H1 (cell line): ENCODE results near the gene LTA. TPM values are rescaled to one million over a fixed set of nuclear protein-coding genes. Genes with fewer than 3 reads are reported as not detected.

Source experiments
- CTCF ChIA-PET: fragments of 300-600 bp; sonication (Branson Sonifier 250); formaldehyde crosslinking; loops from one replicate; lab custom pipeline; 2021; ENCODE audit not compliant: partially characterized antibody; lab: Charles Lee
- POLR2A ChIA-PET: fragments of 300-600 bp; sonication (Branson Sonifier 250); formaldehyde crosslinking; loops from one replicate; lab custom pipeline; 2021; ENCODE audit warnings: inconsistent platforms; ENCODE audit not compliant: partially characterized antibody; lab: Charles Lee
- DNase-seq, 2 experiments: peaks; one replicate each; pipeline versions ENCODE4 v3.0.0 to v3.0.0-alpha.2; 2010 to 2022; ENCODE audit warnings: low spot score in 2 of 2, low read depth in 1 of 2, mixed read lengths in 1 of 2
- FAIRE-seq: peaks from 2 replicates; lab custom pipeline; 2011; peaks lifted over from hg19 to GRCh38; lab: Jason Lieb, UNC
- H2AFZ ChIP-seq: 2 replicates; pipeline ENCODE4 v1.8.1; 2012; ENCODE audit warnings: low read length, inconsistent platforms
- H2AK5ac ChIP-seq: 2 replicates; pipeline ENCODE4 v1.6.1; 2013; ENCODE audit warnings: low read depth, low read length
- H2BK120ac ChIP-seq: replicated peaks from 2 replicates; pipeline ENCODE3; 2013; ENCODE audit warnings: low read depth, low read length, inconsistent platforms
- H2BK12ac ChIP-seq: 2 replicates; pipeline ENCODE4 v1.6.1; 2013; ENCODE audit warnings: low read depth, low read length
- H2BK15ac ChIP-seq: 2 replicates; pipeline ENCODE4 v1.6.1; 2013; ENCODE audit warnings: low read length
- H2BK20ac ChIP-seq: 2 replicates; pipeline ENCODE4 v1.6.1; 2013; ENCODE audit warnings: low read length
- H2BK5ac ChIP-seq: 2 replicates; pipeline ENCODE4 v1.6.1; 2013; ENCODE audit warnings: low read depth, low read length
- H3K14ac ChIP-seq: 2 replicates; pipeline ENCODE4 v1.6.1; 2013; ENCODE audit warnings: inconsistent platforms; ENCODE audit not compliant: insufficient read length
- H3K18ac ChIP-seq: 2 replicates; pipeline ENCODE4 v1.6.1; 2013; ENCODE audit warnings: low read length; ENCODE audit errors: extremely low read depth
- H3K23ac ChIP-seq: 2 replicates; pipeline ENCODE4 v1.6.1; 2013; ENCODE audit warnings: inconsistent platforms; ENCODE audit not compliant: insufficient read length
- H3K23me2 ChIP-seq: 2 replicates; pipeline ENCODE4 v1.6.1; 2013; ENCODE audit warnings: low read depth, low read length
- H3K27ac ChIP-seq: 2 replicates; pipeline ENCODE4 v1.6.1; 2011; ENCODE audit warnings: low read depth, low read length, inconsistent platforms
- H3K27me3 ChIP-seq, 4 experiments: replicated peaks in 1 of 4; 1 replicate in 1 of 4; 2 replicates in 3 of 4; pipeline versions ENCODE4 v1.6.1 to v1.8.1; 2011 to 2013; ENCODE audit warnings: low read length in 3 of 4, mild to moderate bottlenecking in 3 of 4, inconsistent platforms in 2 of 4, mixed read lengths in 2 of 4, moderate library complexity in 1 of 4; ENCODE audit not compliant: control insufficient read depth in 3 of 4, insufficient read depth in 3 of 4; ENCODE audit errors: extremely low read depth in 1 of 4
- H3K36me3 ChIP-seq, 4 experiments: 2 replicates each; pipeline versions ENCODE4 v1.6.1 to v1.8.1; 2011 to 2013; ENCODE audit warnings: mild to moderate bottlenecking in 4 of 4, low read length in 3 of 4, moderate library complexity in 2 of 4, control low read depth in 1 of 4, inconsistent platforms in 1 of 4; ENCODE audit not compliant: insufficient read depth in 4 of 4, control insufficient read depth in 2 of 4
- H3K4ac ChIP-seq: replicated peaks from 2 replicates; pipeline ENCODE3; 2013; ENCODE audit warnings: low read length, low read depth, mixed read lengths, inconsistent platforms; ENCODE audit not compliant: insufficient read length
- H3K4me1 ChIP-seq, 4 experiments: replicated peaks in 1 of 4; 1 replicate in 1 of 4; 2 replicates in 3 of 4; pipeline versions ENCODE4 v1.6.1 to v1.8.1; 2011 to 2013; ENCODE audit warnings: low read length in 3 of 4, inconsistent platforms in 2 of 4, mixed read lengths in 1 of 4; ENCODE audit not compliant: insufficient read depth in 4 of 4, control insufficient read depth in 3 of 4
- H3K4me2 ChIP-seq, 2 experiments: 2 replicates each; pipeline versions ENCODE4 v1.6.1 to v1.8.1; 2011 to 2013; ENCODE audit warnings: low read depth in 2 of 2, low read length in 2 of 2, control low read depth in 1 of 2, inconsistent platforms in 1 of 2, mild to moderate bottlenecking in 1 of 2; ENCODE audit not compliant: insufficient read depth in 1 of 2
- H3K4me3 ChIP-seq, 4 experiments: fragments of 200-600, 300-600 bp in 1 of 4; sonication (generic), shearing (Covaris generic), sonication (Bioruptor Twin) in 1 of 4; 2 replicates each; pipeline versions ENCODE4 v1.5.1 to v1.8.1; 2011 to 2016; ENCODE audit warnings: low read length in 4 of 4, low read depth in 3 of 4, control low read depth in 2 of 4, inconsistent platforms in 2 of 4, mild to moderate bottlenecking in 2 of 4, mixed read lengths in 1 of 4, moderate library complexity in 1 of 4; ENCODE audit not compliant: insufficient read depth in 2 of 4; ENCODE audit errors: extremely low read depth in 1 of 4
- H3K56ac ChIP-seq: replicated peaks from 2 replicates; pipeline ENCODE3; 2013; ENCODE audit warnings: low read depth, mild to moderate bottlenecking, mixed read lengths, low read length, inconsistent platforms; ENCODE audit not compliant: insufficient read length
- H3K79me1 ChIP-seq: 2 replicates; pipeline ENCODE4 v1.6.1; 2013; ENCODE audit warnings: low read depth, low read length, control low read depth
- H3K79me2 ChIP-seq, 2 experiments: 2 replicates each; pipeline versions ENCODE4 v1.6.1 to v1.8.1; 2012 to 2013; ENCODE audit warnings: low read length in 2 of 2, mild to moderate bottlenecking in 2 of 2, inconsistent platforms in 1 of 2; ENCODE audit not compliant: insufficient read depth in 2 of 2, control insufficient read depth in 1 of 2
- H3K9ac ChIP-seq, 4 experiments: replicated peaks in 1 of 4; 1 replicate in 1 of 4; 2 replicates in 3 of 4; pipeline versions ENCODE4 v1.6.1 to v1.8.1; 2011 to 2013; ENCODE audit warnings: low read depth in 3 of 4, low read length in 3 of 4, control low read depth in 2 of 4, mild to moderate bottlenecking in 2 of 4, moderate library complexity in 2 of 4, inconsistent platforms in 1 of 4; ENCODE audit errors: extremely low read depth in 1 of 4
- H3K9me3 ChIP-seq, 2 experiments: 2 replicates each; pipeline versions ENCODE4 v1.6.1 to v1.8.1; 2012 to 2013; ENCODE audit warnings: mild to moderate bottlenecking in 2 of 2, moderate library complexity in 2 of 2, control low read depth in 1 of 2, inconsistent platforms in 1 of 2, low read depth in 1 of 2, low read length in 1 of 2, mixed read lengths in 1 of 2; ENCODE audit not compliant: insufficient read depth in 2 of 2
- H4K20me1 ChIP-seq, 2 experiments: replicated peaks in 1 of 2; 2 replicates each; pipeline versions ENCODE3 to v1.8.1; 2011 to 2013; ENCODE audit warnings: inconsistent platforms in 2 of 2, low read length in 2 of 2, mild to moderate bottlenecking in 1 of 2; ENCODE audit not compliant: insufficient read depth in 2 of 2, control insufficient read depth in 1 of 2
- H4K5ac ChIP-seq: 2 replicates; pipeline ENCODE4 v1.6.1; 2013; ENCODE audit warnings: low read length, low read depth, mixed read lengths, inconsistent platforms; ENCODE audit not compliant: insufficient read length
- H4K8ac ChIP-seq: 2 replicates; pipeline ENCODE4 v1.8.0; 2013; ENCODE audit warnings: mild to moderate bottlenecking, moderate library complexity, low read length, inconsistent platforms; ENCODE audit not compliant: insufficient read depth; ENCODE audit errors: extremely low read depth
- H4K91ac ChIP-seq: replicated peaks from 2 replicates; pipeline ENCODE3; 2013; ENCODE audit warnings: low read length, mixed read lengths, inconsistent platforms; ENCODE audit not compliant: insufficient read length
- ASH2L ChIP-seq: fragments of 200-600, 300-600 bp; sonication (generic); IDR thresholded peaks from one replicate; pipeline ENCODE4 v1.7.1; 2017; ENCODE audit warnings: low read length
- PHF8 ChIP-seq: fragments of 200-600 bp; sonication (generic); conservative IDR thresholded peaks from 2 replicates; pipeline ENCODE4 v1.7.1; 2012; ENCODE audit warnings: low read depth, mild to moderate bottlenecking, inconsistent platforms, low read length, moderate library complexity
- WGBS, 2 experiments: shearing (Covaris generic) in 1 of 2; methylation state at CpG; one replicate each; pipeline versions ENCODE4 v1.1.6 to v1.1.7; 2013 to 2015; ENCODE audit warnings: low lambda C conversion rate in 2 of 2, mixed read lengths in 2 of 2, inconsistent platforms in 1 of 2, low coverage in 1 of 2, missing lambda C conversion rate in 1 of 2; ENCODE audit not compliant: insufficient replicate concordance in 2 of 2, insufficient coverage in 1 of 2, insufficient read length in 1 of 2; ENCODE audit errors: extremely low coverage in 1 of 2, missing lambda C conversion rate in 1 of 2; 5-methylcytosine and 5-hydroxymethylcytosine counted together
- polyA plus RNA-seq, 7 experiments: library from polyadenylated mRNA; depleted of rRNA in 3 of 7; stranded (reverse) in 5 of 7; unstranded in 2 of 7; fragments of >200 nt in 5 of 7; fragments of 200-250 nt in 2 of 7; gene quantifications; 1 replicate in 5 of 7; 2 replicates in 1 of 7; 4 replicates in 1 of 7; pipeline versions ENCODE4 v1.2.1 to v1.2.3, GENCODE V29; 2011 to 2013; ENCODE audit warnings: missing spikeins in 2 of 7, mixed read lengths in 2 of 7
- total RNA-seq: library from RNA; stranded (reverse); fragmentation: NEBNext Ultra II Directional; extraction: Animal tissue kit (Norgen Biotek cat#: 25700); gene quantifications from 2 replicates; pipeline ENCODE4 v1.2.1, GENCODE V29; 2021

LTA gene
- total and polyA plus RNA-seq, 2 of the 8 experiments (the other 6 are each of a cell fraction or from before 2014, with no cell fraction given), result not detected

GRCh38 chr6:31540640-31541039, 31.4 kb upstream of the LTA start:
- Histone ChIP-seq H2BK20ac (no peak overlapping the region), H3K9me3 (no peaks in the 10 kb centered on the region), H3K36me3 (peaks cover 33 to 49% (median 45%) of the 10 kb centered on the region in 4 experiments), H4K5ac (no peak overlapping the region), H3K9ac (peak overlapping the region; percentile 97 to 100 (median 98)), H3K79me2 (peaks cover 34 to 64% of the 10 kb centered on the region in 2 experiments), H3K4me3 (peak overlapping the region; percentile 75 to 99 (median 97)), H4K91ac (no peak overlapping the region), H3K56ac (no peak overlapping the region), H2AFZ (no peak overlapping the region), H2AK5ac (peak overlapping the region; percentile 99; the same call in 1 of the 2 replicates), H2BK120ac (no peak overlapping the region), H3K79me1 (no peaks in the 10 kb centered on the region; the same call in 1 of the 2 replicates), H4K20me1 (peaks cover 27 to 29% of the 10 kb centered on the region in 2 experiments), H3K23ac (no peak overlapping the region), H4K8ac (no peak overlapping the region), H3K27ac (peak overlapping the region; percentile 99), H3K14ac (no peak overlapping the region), H3K18ac (no peak overlapping the region; the same call in 1 of the 2 replicates), H2BK5ac (peak overlapping the region; percentile 100; the same call in 1 of the 2 replicates), H3K4ac (no peak overlapping the region), H3K27me3 (no peaks in the 10 kb centered on the region), H2BK12ac (no peak overlapping the region), H2BK15ac (no peak overlapping the region), H3K23me2 (peaks cover 5% of the 10 kb centered on the region), H3K4me1 (peaks cover 2 to 14% (median 8%) of the 10 kb centered on the region in 4 experiments; a peak in 5 of 7 replicates), H3K4me2 (peak overlapping the region; percentile 71 to 86)
- POLR2A ChIA-PET, result interaction anchor here (1.1 to 18.4 kb wide), 32 partner anchors 8 to 287 kb away, joined by 3 to 428 read pairs (median 13); partner anchors contain the start of genes AIF1, BAG6, C6orf47 and CSNK2B
- FAIRE-seq (no peak), DNase-seq (no peak)
- TF ChIP-seq ASH2L, result no peak
- 0 out of 2 replicates have a peak, but pooled peaks have one; percentile 17 for TF ChIP-seq PHF8
- WGBS, 2 experiments, result 32% methylated on average over 4 of the region's 4 CpGs; no CpG with 5 or more reads in 1 of the 2 experiments
- CTCF ChIA-PET, result interaction anchor here (0.6 to 24.7 kb wide), 4 partner anchors 10 to 61 kb away, joined by 3 to 613 read pairs (median 8); partner anchors contain the start of gene NCR3
